Testis (tissue), 2 donors: ENCODE results near the gene NFE2L1.

ENCODE experiments used
- POLR2A ChIP-seq: fragments of 450-650 bp; IDR thresholded peaks from one replicate; pipeline ENCODE4 v1.6.1; 2017; ENCODE audit warnings: antibody characterized with exemption, mild to moderate bottlenecking, moderate library complexity
- TF ChIP-seq, protein P1 (sequence below), 3 experiments: fragments of 450-650 bp in 2 of 3; fragments of 200-600 bp in 1 of 3; sonication (generic) in 1 of 3; IDR thresholded peaks; one replicate each; pipeline ENCODE4 v1.5.1; 2016 to 2019; ENCODE audit warnings: antibody characterized with exemption in 3 of 3, mild to moderate bottlenecking in 2 of 3, moderate library complexity in 1 of 3

DNA sequence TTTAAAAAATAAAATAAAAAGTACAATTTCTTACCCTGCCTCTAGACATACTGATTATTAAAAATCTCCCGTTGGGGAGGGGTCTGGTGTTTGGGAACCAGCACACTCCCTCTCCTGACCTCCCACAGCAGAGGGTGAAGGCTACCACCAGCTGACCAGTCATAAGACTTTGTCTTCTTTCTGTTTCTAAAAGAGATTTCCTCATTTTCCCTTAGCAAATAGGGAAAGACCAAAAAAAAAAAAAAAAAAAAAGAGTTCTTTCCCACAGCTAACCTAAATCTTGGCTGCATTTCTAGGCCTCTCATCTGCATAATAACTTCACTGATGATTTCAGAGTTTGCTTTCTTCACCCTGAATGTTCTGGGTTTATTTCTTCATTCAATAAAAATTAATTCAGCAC, 47.0 kb upstream of the NFE2L1 start:
- TF ChIP-seq, protein P1, sequence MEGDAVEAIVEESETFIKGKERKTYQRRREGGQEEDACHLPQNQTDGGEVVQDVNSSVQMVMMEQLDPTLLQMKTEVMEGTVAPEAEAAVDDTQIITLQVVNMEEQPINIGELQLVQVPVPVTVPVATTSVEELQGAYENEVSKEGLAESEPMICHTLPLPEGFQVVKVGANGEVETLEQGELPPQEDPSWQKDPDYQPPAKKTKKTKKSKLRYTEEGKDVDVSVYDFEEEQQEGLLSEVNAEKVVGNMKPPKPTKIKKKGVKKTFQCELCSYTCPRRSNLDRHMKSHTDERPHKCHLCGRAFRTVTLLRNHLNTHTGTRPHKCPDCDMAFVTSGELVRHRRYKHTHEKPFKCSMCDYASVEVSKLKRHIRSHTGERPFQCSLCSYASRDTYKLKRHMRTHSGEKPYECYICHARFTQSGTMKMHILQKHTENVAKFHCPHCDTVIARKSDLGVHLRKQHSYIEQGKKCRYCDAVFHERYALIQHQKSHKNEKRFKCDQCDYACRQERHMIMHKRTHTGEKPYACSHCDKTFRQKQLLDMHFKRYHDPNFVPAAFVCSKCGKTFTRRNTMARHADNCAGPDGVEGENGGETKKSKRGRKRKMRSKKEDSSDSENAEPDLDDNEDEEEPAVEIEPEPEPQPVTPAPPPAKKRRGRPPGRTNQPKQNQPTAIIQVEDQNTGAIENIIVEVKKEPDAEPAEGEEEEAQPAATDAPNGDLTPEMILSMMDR (IDR thresholded peaks at IDR 0.05) = no peak
- TF ChIP-seq POLR2A = no peak
